Measurements from ENCODE around the gene PPFIA3.

- no peak for TF ChIP-seq CTCF (IDR thresholded peaks at IDR 0.05; ENCODE audit: insufficient read depth, low read length, poor library complexity, severe bottlenecking)
- no peak for TF ChIP-seq EZH2phosphoT487 (conservative IDR thresholded peaks at IDR 0.05; ENCODE audit: low read length)
Measured at GRCh38 chr19:49188626-49189200, 69.4 kb downstream of the PPFIA3 start.

All from SU-DHL-6 (cell line).